NK-92 treated with Interleukin-12 subunit alpha and Interleukin-12 subunit beta, amount 100 ng/mL, for 24 hours (cell line): ENCODE results near the gene STK36.

ENCODE experiments used
- DNase-seq: peaks from one replicate; lab custom pipeline; 2025; lab: John Stamatoyannopoulos, UW

The STK36 gene

GRCh38 chr2:218718058-218718457 lies 46.2 kb downstream of the STK36 start:
- DNase-seq, result no peak

- no peak for DNase-seq
Observed at GRCh38 chr2:218719457-218719856, 47.6 kb downstream of the STK36 start.

- no peak for DNase-seq
Observed at GRCh38 chr2:218720048-218721041, 48.5 kb downstream of the STK36 start.

- no peak for DNase-seq
Observed at GRCh38 chr2:218721488-218721887, 49.6 kb downstream of the STK36 start.

- no peak for DNase-seq
Observed at GRCh38 chr2:218721934-218722333, 50.0 kb downstream of the STK36 start.

- no peak for DNase-seq
Observed at GRCh38 chr2:218722419-218722818, 50.5 kb downstream of the STK36 start.

- DNase-seq, result no peak
Observed at GRCh38 chr2:218722876-218723785, 51.2 kb downstream of the STK36 start.

GRCh38 chr2:218726004-218726574 lies 54.2 kb downstream of the STK36 start:
- DNase-seq, result no peak

GRCh38 chr2:218727502-218728165 lies 55.7 kb downstream of the STK36 start:
- DNase-seq, result no peak

- no peak for DNase-seq
Observed at GRCh38 chr2:218729640-218730039, 57.8 kb downstream of the STK36 start.

GRCh38 chr2:218732052-218732760 lies 60.3 kb downstream of the STK36 start:
- DNase-seq, result no peak

- DNase-seq, result no peak
Observed at GRCh38 chr2:218732761-218733158, 60.9 kb downstream of the STK36 start.

GRCh38 chr2:218733171-218734021 lies 61.5 kb downstream of the STK36 start:
- peak; percentile 56 for DNase-seq

- no peak for DNase-seq
Observed at GRCh38 chr2:218734190-218734975, 62.5 kb downstream of the STK36 start.

- no peak for DNase-seq
Observed at GRCh38 chr2:218736531-218736930, 64.6 kb downstream of the STK36 start.

- no peak for DNase-seq
Observed at GRCh38 chr2:218743068-218743467, 71.2 kb downstream of the STK36 start.

- DNase-seq, result no peak
Observed at GRCh38 chr2:218744615-218745014, 72.7 kb downstream of the STK36 start.

- DNase-seq, result no peak
Observed at GRCh38 chr2:218745160-218745558, 73.3 kb downstream of the STK36 start.
